GM18861 (cell line): ENCODE data around the gene CAPRIN2.

Source experiments
- ATAC-seq: cut with Tn5 transposase; IDR thresholded peaks from one replicate; pipeline ENCODE4 v1.9.1; 2021; ENCODE audit not compliant: unreplicated experiment

The CAPRIN2 gene

GRCh38 chr12:30769802-30770201 lies 15.1 kb upstream of the CAPRIN2 start:
- no peak for ATAC-seq

- no peak for ATAC-seq
Measured at GRCh38 chr12:30764251-30764650, 9.5 kb upstream of the CAPRIN2 start.

GRCh38 chr12:30763053-30763452 lies 8.3 kb upstream of the CAPRIN2 start:
- no peak for ATAC-seq

GRCh38 chr12:30761730-30762129 lies 7.0 kb upstream of the CAPRIN2 start:
- no peak for ATAC-seq

- no peak for ATAC-seq
Measured at GRCh38 chr12:30757316-30757715, 2.6 kb upstream of the CAPRIN2 start.

- ATAC-seq: no peak
Measured at GRCh38 chr12:30756074-30756473, 1.3 kb upstream of the CAPRIN2 start.

GRCh38 chr12:30755395-30755762 lies 628 bp upstream of the CAPRIN2 start:
- no peak for ATAC-seq

- no peak for ATAC-seq
Measured at GRCh38 chr12:30754383-30754749, 385 bp downstream of the CAPRIN2 start.

GRCh38 chr12:30753751-30754382 lies 884 bp downstream of the CAPRIN2 start:
- ATAC-seq: no peak

GRCh38 chr12:30753233-30753632 lies 1.5 kb downstream of the CAPRIN2 start:
- ATAC-seq: no peak

- ATAC-seq: no peak
Measured at GRCh38 chr12:30752255-30752654, 2.5 kb downstream of the CAPRIN2 start.

GRCh38 chr12:30748147-30748546 lies 6.6 kb downstream of the CAPRIN2 start:
- ATAC-seq: no peak

GRCh38 chr12:30746190-30746589 lies 8.6 kb downstream of the CAPRIN2 start:
- ATAC-seq: no peak

GRCh38 chr12:30744321-30744720 lies 10.4 kb downstream of the CAPRIN2 start:
- ATAC-seq: no peak

GRCh38 chr12:30740274-30740673 lies 14.5 kb downstream of the CAPRIN2 start:
- ATAC-seq: no peak

- ATAC-seq: no peak
Measured at GRCh38 chr12:30739020-30739419, 15.7 kb downstream of the CAPRIN2 start.

GRCh38 chr12:30732954-30733637 lies 21.7 kb downstream of the CAPRIN2 start:
- ATAC-seq: no peak

GRCh38 chr12:30730011-30730410 lies 24.7 kb downstream of the CAPRIN2 start:
- no peak for ATAC-seq

GRCh38 chr12:30729547-30729946 lies 25.2 kb downstream of the CAPRIN2 start:
- no peak for ATAC-seq

GRCh38 chr12:30726647-30727046 lies 28.1 kb downstream of the CAPRIN2 start:
- ATAC-seq: no peak

- no peak for ATAC-seq
Measured at GRCh38 chr12:30725739-30726138, 29.0 kb downstream of the CAPRIN2 start.

GRCh38 chr12:30719060-30719459 lies 35.7 kb downstream of the CAPRIN2 start:
- no peak for ATAC-seq
